Measurements from ENCODE around the gene DCLK3. TPM values are rescaled to one million over a fixed set of nuclear protein-coding genes. Genes with fewer than 3 reads are reported as not detected.

DCLK3 gene
- total RNA-seq, 4 donors from 2014 or later, result 0.10 to 0.55 (median 0.47) TPM

- ATAC-seq, result no peak
- no peaks in the 10 kb centered on the region for H3K27me3 ChIP-seq
- no peak overlapping the region for H3K27ac ChIP-seq
- peaks cover 0 to 11% (median 0%) of the 10 kb centered on the region in 3 donors for H3K9me3 ChIP-seq
- intact Hi-C loops (cut with DNase I; ENCODE audit: low total_unique reads) (no loop called here), in situ Hi-C loops (cut with MboI; ENCODE audit: low sequenced_read_pairs in 4 of 4) (no loop called here)
- H3K4me3 ChIP-seq, result no peak overlapping the region
- DNase-seq, result no peak
- no peaks in the 10 kb centered on the region for H3K36me3 ChIP-seq
- no peak for TF ChIP-seq POLR2A (IDR thresholded peaks at IDR 0.05)
- TF ChIP-seq CTCF (IDR thresholded peaks at IDR 0.05 in 4 of 5, conservative IDR thresholded peaks at IDR 0.05 in 1 of 5), result no peak
- H3K4me1 ChIP-seq, result no peaks in the 10 kb centered on the region
These were observed 40.1 kb upstream of the DCLK3 start for GRCh38 chr3:36804295-36805055.

- no peak overlapping the region for H3K27ac ChIP-seq
- H3K9me3 ChIP-seq, result peaks cover 0 to 11% (median 0%) of the 10 kb centered on the region in 3 donors
- H3K4me3 ChIP-seq, result no peak overlapping the region
- TF ChIP-seq CTCF (IDR thresholded peaks at IDR 0.05 in 4 of 5, conservative IDR thresholded peaks at IDR 0.05 in 1 of 5) (no peak), POLR2A (IDR thresholded peaks at IDR 0.05) (no peak)
- ATAC-seq (no peak), DNase-seq (no peak)
- intact Hi-C loops (cut with DNase I; ENCODE audit: low total_unique reads), result no loop called here
- H3K36me3 ChIP-seq, result no peaks in the 10 kb centered on the region
- in situ Hi-C loops (cut with MboI; ENCODE audit: low sequenced_read_pairs in 4 of 4), result no loop called here
- no peaks in the 10 kb centered on the region for H3K27me3 ChIP-seq
- H3K4me1 ChIP-seq, result no peaks in the 10 kb centered on the region
These were observed 38.9 kb upstream of the DCLK3 start for GRCh38 chr3:36803091-36803791.

GRCh38 chr3:36800533-36801116 is 36.3 kb upstream of the DCLK3 start:
- no peak overlapping the region for H3K4me3 ChIP-seq
- H3K36me3 ChIP-seq, result no peaks in the 10 kb centered on the region
- H3K9me3 ChIP-seq, result peaks cover 0 to 2% (median 0%) of the 10 kb centered on the region in 3 donors
- DNase-seq (no peak), ATAC-seq (no peak)
- TF ChIP-seq CTCF (IDR thresholded peaks at IDR 0.05 in 4 of 5, conservative IDR thresholded peaks at IDR 0.05 in 1 of 5), result no peak
- no peak for TF ChIP-seq POLR2A (IDR thresholded peaks at IDR 0.05)
- no peaks in the 10 kb centered on the region for H3K27me3 ChIP-seq
- H3K4me1 ChIP-seq, result no peaks in the 10 kb centered on the region
- no peak overlapping the region for H3K27ac ChIP-seq
- intact Hi-C loops (cut with DNase I; ENCODE audit: low total_unique reads), result no loop called here
- in situ Hi-C loops (cut with MboI; ENCODE audit: low sequenced_read_pairs in 4 of 4), result no loop called here

- Histone ChIP-seq H3K4me3 (no peak overlapping the region), H3K36me3 (no peaks in the 10 kb centered on the region), H3K27ac (no peak overlapping the region), H3K9me3 (no peaks in the 10 kb centered on the region), H3K4me1 (no peaks in the 10 kb centered on the region), H3K27me3 (no peaks in the 10 kb centered on the region)
- in situ Hi-C loops (cut with MboI; ENCODE audit: low sequenced_read_pairs in 4 of 4) (no loop called here), intact Hi-C loops (cut with DNase I; ENCODE audit: low total_unique reads) (no loop called here)
- ATAC-seq (no peak), DNase-seq (no peak)
- TF ChIP-seq POLR2A (IDR thresholded peaks at IDR 0.05), result no peak
These were observed 32.5 kb upstream of the DCLK3 start for GRCh38 chr3:36796881-36797280.

GRCh38 chr3:36796161-36796560 is 31.8 kb upstream of the DCLK3 start:
- no peak overlapping the region for H3K4me3 ChIP-seq
- no peaks in the 10 kb centered on the region for H3K9me3 ChIP-seq
- no peaks in the 10 kb centered on the region for H3K27me3 ChIP-seq
- in situ Hi-C loops (cut with MboI; ENCODE audit: low sequenced_read_pairs in 4 of 4) (no loop called here), intact Hi-C loops (cut with DNase I; ENCODE audit: low total_unique reads) (no loop called here)
- ATAC-seq (no peak), DNase-seq (no peak)
- no peak for TF ChIP-seq POLR2A (IDR thresholded peaks at IDR 0.05)
- no peak for TF ChIP-seq CTCF (IDR thresholded peaks at IDR 0.05 in 4 of 5, conservative IDR thresholded peaks at IDR 0.05 in 1 of 5)
- H3K36me3 ChIP-seq, result no peaks in the 10 kb centered on the region
- no peak overlapping the region for H3K27ac ChIP-seq
- no peaks in the 10 kb centered on the region for H3K4me1 ChIP-seq
